Measurements from ENCODE around the gene CLSTN3.

The CLSTN3 gene

DNA sequence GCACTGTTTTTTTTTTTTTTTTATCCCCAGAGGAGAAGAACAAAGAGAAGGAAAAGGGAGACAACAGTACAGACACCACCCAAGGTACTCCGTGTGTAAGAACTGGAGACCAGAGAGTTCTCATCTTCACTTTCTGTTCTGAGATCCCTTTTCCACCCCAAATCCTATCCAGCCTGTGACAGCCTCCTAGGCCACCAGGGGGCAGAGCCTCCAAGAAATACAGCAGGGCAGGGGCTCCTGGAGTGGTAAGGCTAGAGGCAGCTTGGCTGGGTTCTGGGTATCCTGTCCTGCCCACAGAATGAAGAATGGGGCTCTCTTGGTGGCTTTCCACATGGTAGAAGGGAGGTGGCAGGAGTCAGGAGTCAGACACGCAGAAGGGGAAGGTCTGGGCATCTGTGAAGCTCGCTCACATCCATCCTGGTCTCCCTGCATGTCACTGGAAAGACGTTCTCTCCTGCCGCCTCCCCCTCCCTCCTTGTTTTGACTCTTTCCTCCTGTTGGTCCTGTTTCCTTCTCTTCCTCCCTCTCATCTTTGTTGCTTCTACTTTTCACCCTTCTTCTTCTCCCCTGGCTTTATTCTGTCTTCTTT is 12.0 kb downstream of the CLSTN3 start:
- TF ChIP-seq, protein P1, sequence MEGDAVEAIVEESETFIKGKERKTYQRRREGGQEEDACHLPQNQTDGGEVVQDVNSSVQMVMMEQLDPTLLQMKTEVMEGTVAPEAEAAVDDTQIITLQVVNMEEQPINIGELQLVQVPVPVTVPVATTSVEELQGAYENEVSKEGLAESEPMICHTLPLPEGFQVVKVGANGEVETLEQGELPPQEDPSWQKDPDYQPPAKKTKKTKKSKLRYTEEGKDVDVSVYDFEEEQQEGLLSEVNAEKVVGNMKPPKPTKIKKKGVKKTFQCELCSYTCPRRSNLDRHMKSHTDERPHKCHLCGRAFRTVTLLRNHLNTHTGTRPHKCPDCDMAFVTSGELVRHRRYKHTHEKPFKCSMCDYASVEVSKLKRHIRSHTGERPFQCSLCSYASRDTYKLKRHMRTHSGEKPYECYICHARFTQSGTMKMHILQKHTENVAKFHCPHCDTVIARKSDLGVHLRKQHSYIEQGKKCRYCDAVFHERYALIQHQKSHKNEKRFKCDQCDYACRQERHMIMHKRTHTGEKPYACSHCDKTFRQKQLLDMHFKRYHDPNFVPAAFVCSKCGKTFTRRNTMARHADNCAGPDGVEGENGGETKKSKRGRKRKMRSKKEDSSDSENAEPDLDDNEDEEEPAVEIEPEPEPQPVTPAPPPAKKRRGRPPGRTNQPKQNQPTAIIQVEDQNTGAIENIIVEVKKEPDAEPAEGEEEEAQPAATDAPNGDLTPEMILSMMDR (IDR thresholded peaks at IDR 0.05; ENCODE audit: poor library complexity, severe bottlenecking), result peak; percentile 34
- no peak overlapping the region for H3K27ac ChIP-seq (ENCODE audit: poor library complexity, severe bottlenecking)
- H3K36me3 ChIP-seq (ENCODE audit: low read depth), result no peaks in the 10 kb centered on the region
- no peaks in the 10 kb centered on the region for H3K4me1 ChIP-seq (ENCODE audit: insufficient read depth, poor library complexity, severe bottlenecking)
- no peak overlapping the region for H3K4me3 ChIP-seq (ENCODE audit: severe bottlenecking)
- no peak for DNase-seq (ENCODE audit: low spot score)
- ATAC-seq (ENCODE audit: low read depth), result peak; percentile 40; the same call in 1 of the 3 replicates
- H3K9me3 ChIP-seq (ENCODE audit: severe bottlenecking), result no peaks in the 10 kb centered on the region
- no peaks in the 10 kb centered on the region for H3K27me3 ChIP-seq (ENCODE audit: insufficient read depth, poor library complexity, severe bottlenecking)

DNA sequence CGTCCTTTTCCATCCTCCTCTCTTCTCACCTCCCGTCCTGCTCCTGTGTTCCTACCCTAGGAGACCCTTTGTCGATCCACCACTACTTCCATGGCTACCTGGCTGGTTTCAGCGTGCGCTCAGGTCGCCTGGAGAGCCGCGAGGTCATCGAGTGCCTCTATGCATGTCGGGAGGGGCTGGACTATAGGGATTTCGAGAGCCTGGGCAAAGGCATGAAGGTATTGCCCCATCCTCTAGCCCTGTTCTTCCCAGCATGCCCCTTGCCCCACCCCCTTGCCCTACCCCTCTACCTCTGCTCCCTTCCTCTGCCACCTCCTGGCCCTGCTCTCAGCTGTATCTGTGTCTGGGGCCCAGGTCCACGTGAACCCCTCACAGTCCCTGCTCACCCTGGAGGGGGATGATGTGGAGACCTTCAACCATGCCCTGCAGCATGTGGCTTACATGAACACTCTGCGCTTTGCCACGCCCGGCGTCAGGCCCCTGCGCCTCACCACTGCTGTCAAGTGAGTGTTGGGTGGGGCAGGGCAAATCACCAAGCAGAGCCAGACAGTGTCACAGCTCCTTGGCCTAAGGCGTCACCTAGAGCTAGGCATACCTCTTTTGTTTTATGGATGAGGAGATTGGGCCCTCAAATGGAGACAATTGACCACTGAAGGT is 12.8 kb downstream of the CLSTN3 start:
- Histone ChIP-seq H3K4me1 (ENCODE audit: insufficient read depth, poor library complexity, severe bottlenecking) (no peaks in the 10 kb centered on the region), H3K4me3 (ENCODE audit: severe bottlenecking) (no peak overlapping the region), H3K9me3 (ENCODE audit: severe bottlenecking) (no peaks in the 10 kb centered on the region), H3K27me3 (ENCODE audit: insufficient read depth, poor library complexity, severe bottlenecking) (no peaks in the 10 kb centered on the region), H3K27ac (ENCODE audit: poor library complexity, severe bottlenecking) (no peak overlapping the region), H3K36me3 (ENCODE audit: low read depth) (no peaks in the 10 kb centered on the region)
- ATAC-seq (ENCODE audit: low read depth), result no peak
- TF ChIP-seq, protein P1 (IDR thresholded peaks at IDR 0.05; ENCODE audit: poor library complexity, severe bottlenecking), result no peak
- DNase-seq (ENCODE audit: low spot score), result no peak

DNA sequence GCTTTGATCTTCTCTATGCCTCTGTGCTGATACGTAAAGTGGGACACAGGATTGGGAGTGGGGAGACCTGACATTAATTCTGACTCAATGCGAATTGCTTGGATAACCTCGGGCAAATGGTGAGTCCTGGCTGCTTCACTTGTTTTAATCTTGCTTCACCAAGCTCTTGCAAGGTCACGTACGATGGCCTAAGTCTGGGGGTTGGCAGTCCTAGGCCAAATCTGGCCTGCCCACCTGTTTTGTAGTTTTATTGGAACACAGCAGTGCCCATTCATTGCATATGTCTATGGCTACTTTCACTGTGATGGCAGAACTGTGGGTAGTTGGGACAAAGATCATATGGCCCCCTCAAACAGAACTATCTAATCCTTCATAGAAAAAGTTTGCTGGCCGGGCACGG is 13.4 kb downstream of the CLSTN3 start:
- Histone ChIP-seq H3K4me1 (ENCODE audit: insufficient read depth, poor library complexity, severe bottlenecking) (no peaks in the 10 kb centered on the region), H3K36me3 (ENCODE audit: low read depth) (no peaks in the 10 kb centered on the region), H3K4me3 (ENCODE audit: severe bottlenecking) (no peak overlapping the region), H3K9me3 (ENCODE audit: severe bottlenecking) (no peaks in the 10 kb centered on the region), H3K27ac (ENCODE audit: poor library complexity, severe bottlenecking) (no peak overlapping the region), H3K27me3 (ENCODE audit: insufficient read depth, poor library complexity, severe bottlenecking) (no peaks in the 10 kb centered on the region)
- no peak for ATAC-seq (ENCODE audit: low read depth)
- TF ChIP-seq, protein P1 (IDR thresholded peaks at IDR 0.05; ENCODE audit: poor library complexity, severe bottlenecking), result no peak
- no peak for DNase-seq (ENCODE audit: low spot score)

DNA sequence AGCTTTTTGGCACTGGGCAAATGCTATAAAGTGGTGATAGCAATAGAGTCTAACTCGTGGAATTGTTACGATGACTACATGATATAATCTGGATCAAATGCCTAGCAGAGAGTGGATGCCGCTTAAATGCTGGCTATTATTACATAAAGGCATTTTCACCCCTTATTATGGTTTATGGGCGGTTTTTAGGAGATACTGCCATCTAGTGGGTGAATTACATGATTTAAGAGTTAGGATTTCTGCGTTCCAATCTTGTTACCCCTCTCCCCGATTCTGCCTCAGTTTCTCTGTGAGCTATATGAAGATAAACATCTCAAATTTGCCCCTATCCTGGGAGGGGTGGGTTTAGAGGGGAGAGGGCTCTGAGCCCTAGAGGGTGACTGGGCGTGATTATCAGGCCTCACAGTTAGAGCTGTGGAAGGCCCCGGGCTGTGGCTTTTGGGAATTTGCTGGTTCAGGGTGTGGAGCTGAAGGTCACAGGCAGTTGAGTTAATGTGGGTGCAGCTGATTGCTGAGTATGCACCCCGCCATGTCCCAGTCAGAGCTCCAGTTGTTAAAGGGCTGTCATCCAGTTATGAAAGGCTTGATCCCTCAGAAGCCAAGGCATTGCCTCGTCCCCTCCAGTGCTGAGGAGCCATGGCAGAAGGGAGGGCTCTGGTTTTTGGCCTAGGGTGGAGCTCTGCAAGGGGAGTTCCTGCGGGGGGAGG is 14.4 kb downstream of the CLSTN3 start:
- H3K9me3 ChIP-seq (ENCODE audit: severe bottlenecking), result no peaks in the 10 kb centered on the region
- no peaks in the 10 kb centered on the region for H3K4me1 ChIP-seq (ENCODE audit: insufficient read depth, poor library complexity, severe bottlenecking)
- no peaks in the 10 kb centered on the region for H3K27me3 ChIP-seq (ENCODE audit: insufficient read depth, poor library complexity, severe bottlenecking)
- no peaks in the 10 kb centered on the region for H3K36me3 ChIP-seq (ENCODE audit: low read depth)
- H3K27ac ChIP-seq (ENCODE audit: poor library complexity, severe bottlenecking), result no peak overlapping the region
- DNase-seq (ENCODE audit: low spot score) (no peak), ATAC-seq (ENCODE audit: low read depth) (no peak)
- TF ChIP-seq, protein P1 (IDR thresholded peaks at IDR 0.05; ENCODE audit: poor library complexity, severe bottlenecking), result peak; percentile 51
- no peak overlapping the region for H3K4me3 ChIP-seq (ENCODE audit: severe bottlenecking)
